ENCODE measurements around the gene TSC22D3.
"Not testable (repeated sequence)": the region's sequence is repeated elsewhere in the genome, so short reads cannot be mapped to it uniquely, and the experiment has no call there.

TSC22D3 gene

DNA sequence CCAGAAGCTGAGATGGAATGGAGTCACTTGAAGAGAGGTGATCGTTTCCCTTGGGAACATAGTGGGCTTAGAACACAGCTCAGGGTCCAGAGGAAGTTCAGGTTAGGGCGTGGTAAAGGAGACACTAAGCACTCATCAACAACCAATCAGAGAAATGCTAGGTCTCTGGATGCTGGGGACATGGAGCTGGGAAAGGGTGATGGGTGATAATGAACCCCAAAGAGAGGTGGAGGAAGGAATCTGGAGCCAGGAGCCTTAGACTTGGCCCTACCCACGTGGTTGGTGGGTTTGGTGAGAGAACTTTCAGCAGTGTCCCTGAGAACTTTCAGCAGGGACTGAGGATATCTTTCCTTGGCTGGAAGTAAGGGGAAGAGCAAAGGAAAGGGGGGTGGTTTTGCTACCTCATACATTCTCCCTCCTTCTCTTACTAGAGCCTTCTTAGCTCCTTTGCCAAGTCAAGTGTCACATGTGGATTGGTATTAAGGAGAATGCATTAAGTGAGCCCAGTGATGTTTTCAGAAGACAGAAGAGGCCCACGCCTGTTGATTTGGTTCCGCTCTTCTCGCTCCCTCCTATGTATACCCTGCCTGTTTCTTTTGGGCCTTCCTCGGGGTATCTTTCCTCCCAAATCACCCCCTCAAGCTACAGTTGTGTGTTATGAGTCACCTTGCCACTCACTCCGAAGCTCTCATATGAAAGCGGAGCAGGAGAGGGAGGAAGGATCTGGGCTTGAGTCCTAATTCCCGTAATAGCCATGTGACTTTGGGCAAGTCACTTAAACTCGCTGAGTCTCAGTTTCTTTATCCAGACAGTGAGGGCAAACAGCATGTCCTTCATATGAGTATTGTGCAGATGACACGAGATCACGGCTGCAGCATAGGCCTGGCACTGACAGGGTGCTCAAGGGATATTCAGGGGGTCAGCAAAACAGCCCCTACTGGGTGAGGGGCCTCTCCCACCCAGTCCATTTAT, 63.1 kb downstream of the TSC22D3 start:
- DNase-seq (ENCODE audit: low read depth in 2 of 2) = no peak

GRCh38 chrX:107711521-107712181, 63.9 kb downstream of the TSC22D3 start:
- DNase-seq (ENCODE audit: low read depth in 2 of 2) = no peak

DNA sequence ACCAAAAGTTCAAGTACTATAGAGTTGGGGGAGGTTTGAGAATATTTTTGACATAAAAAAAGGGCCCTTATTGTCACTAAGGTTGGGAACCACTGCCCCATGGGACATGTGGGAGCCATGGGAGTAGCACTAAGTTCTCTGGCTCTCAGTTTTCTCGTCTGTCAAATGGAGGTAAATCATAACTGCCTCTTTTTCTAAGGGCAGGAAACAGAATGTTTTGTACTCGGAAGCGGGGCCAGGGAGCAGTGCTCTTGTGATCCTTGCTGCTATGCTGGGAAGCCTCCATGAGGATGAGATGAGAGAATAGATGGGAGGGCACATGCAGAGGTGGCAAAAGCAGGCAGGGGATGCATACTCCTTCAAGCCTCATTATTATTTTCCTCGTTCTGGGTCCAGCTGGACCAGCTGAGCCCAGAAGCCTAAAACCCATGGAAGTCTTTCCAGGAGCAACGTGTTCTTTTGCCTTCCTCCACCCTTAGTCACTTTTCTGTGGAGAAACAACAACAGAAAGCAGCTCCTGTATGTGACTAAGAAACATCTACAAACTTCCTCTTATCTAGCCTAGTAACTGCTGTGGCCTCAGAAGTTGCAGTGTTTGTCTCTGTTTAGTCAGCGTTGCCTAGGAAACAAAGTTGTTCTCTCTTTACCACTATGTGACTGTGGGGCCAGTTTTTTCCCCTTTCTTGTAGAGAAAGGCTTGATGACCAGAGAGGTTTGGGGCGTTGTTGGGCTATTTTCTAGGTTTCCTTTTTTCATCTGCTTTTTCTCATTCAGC, 64.8 kb downstream of the TSC22D3 start:
- DNase-seq (ENCODE audit: low read depth in 2 of 2) = no peak

- DNase-seq (ENCODE audit: low read depth in 2 of 2) = no peak
These were observed 66.3 kb downstream of the TSC22D3 start for GRCh38 chrX:107709266-107709806.

- DNase-seq (ENCODE audit: low read depth in 2 of 2) = no peak
These were observed 66.8 kb downstream of the TSC22D3 start for GRCh38 chrX:107708762-107709161.

DNA sequence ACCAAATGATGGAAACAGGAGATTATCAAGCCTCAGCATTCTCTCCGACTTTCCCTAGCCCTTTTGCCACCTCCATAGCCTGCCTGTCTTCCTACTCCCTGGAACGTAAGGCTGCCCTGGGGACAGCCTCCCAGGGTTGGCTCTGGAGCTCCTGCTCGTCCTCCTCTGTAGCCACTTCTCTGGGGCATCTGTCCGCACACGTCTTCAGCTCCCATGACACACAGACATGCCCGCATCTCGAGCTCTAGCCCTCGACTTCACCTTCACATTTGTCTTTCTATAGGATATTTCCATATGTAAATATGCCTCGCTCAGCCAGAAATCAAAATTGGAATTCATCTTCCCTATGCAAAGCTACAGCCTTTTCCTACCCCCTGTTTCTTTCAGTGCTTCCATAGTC, 67.7 kb downstream of the TSC22D3 start:
- DNase-seq (ENCODE audit: low read depth in 2 of 2) = no peak

- DNase-seq (ENCODE audit: low read depth in 2 of 2) = no peak
These were observed 69.3 kb downstream of the TSC22D3 start for GRCh38 chrX:107706309-107706708.

- no peak for DNase-seq (ENCODE audit: low read depth in 2 of 2)
These were observed 71.0 kb downstream of the TSC22D3 start for GRCh38 chrX:107704587-107704986.

DNA sequence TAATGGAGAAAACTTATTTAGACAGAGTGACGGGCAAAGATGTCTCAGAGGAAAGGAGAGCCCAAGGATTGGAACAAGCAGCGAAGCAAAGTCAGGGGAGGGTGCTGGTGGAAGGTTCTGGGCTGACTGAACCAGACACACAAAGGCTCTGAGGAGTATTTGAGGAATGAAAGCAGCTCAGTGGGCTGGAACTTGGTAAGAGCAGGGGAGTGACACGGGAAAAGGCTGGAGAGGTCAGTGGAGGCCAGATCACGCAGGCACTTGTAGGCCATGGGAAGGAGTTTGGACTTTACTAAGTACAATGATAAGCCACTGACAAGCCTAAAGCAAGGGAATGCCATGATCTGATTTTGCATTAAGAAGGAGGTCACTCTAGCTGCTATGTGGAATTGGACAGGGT, 71.4 kb downstream of the TSC22D3 start:
- no peak for DNase-seq (ENCODE audit: low read depth in 2 of 2)

DNA sequence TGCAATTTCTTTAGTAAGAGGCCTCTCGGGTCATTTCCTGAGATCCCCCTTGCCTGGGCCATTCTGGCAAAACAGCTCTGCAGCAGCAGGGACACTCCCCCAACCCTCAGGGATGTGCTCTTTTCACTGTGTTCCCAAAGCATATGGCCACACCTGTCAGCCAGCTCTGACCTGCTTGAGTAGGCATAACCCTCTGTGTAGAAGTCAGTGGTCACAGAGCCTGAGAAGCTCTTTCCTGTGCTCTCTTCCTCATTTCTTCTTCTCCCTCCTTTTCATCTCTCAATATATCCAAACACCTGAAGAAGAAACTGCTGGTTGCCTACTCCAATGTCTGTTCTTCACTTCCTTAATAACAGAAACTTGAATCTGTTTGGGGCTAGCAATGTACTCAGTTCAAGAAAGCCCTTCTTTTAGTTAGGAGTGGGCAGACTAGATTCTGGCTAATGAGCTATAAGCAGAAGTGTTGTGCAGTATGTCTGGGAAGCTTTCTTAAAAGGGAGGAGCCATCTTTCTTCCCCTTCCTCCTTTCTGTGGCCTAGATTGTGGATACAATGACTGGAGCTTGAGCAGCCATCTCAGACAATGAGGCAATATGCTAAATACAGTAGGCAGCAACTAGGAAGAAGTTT, 74.0 kb downstream of the TSC22D3 start:
- no peak for DNase-seq (ENCODE audit: low read depth in 2 of 2)

GRCh38 chrX:107700790-107701189, 74.8 kb downstream of the TSC22D3 start:
- no peak for DNase-seq (ENCODE audit: low read depth in 2 of 2)

DNA sequence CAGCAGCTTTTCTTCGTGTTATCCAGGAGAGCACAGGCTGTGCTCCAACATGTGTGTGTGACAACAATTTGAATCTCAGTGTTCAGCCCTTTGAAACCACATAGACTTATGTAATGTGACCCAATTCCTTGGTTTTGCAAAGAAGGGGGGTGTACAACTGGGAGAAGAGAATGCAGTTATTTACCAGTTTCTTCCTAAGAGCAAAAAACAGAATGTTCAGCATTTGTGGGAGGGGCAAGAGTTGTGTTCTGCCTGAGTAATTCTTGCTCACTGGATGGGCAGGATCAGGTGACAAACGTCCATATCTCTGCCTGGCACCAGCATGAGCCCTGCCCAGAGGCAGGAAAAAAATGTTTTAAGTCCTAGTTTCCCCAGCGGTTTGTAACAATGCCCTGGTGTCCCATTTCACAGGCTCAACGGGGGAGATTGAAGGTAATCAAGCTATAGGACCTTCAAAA, 75.2 kb downstream of the TSC22D3 start:
- no peak for DNase-seq (ENCODE audit: low read depth in 2 of 2)

DNA sequence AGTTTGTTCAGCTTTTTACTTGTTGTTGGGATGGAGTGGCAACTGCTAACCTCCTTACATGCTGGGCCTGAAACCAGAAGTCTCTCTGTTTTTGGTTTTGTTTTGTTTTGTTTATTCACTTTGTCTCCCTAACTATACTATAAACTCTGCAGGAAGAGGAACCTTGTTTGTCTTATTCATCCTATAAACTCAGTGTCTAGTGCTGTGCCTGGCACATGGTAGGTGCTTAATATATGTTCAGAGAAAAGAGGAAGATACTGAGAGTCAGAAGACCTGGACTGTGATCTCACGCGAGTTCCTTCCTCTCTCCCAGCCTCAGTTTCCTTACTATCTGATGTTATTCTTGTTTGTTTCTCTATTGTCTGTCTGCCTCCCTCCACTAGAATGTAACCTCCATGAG, 76.0 kb downstream of the TSC22D3 start:
- no peak for DNase-seq (ENCODE audit: low read depth in 2 of 2)

GRCh38 chrX:107691024-107691448, 84.6 kb downstream of the TSC22D3 start:
- DNase-seq (ENCODE audit: low read depth in 2 of 2) = no peak

- DNase-seq (ENCODE audit: low read depth in 2 of 2) = no peak
These were observed 88.1 kb downstream of the TSC22D3 start for GRCh38 chrX:107687445-107687844.

DNA sequence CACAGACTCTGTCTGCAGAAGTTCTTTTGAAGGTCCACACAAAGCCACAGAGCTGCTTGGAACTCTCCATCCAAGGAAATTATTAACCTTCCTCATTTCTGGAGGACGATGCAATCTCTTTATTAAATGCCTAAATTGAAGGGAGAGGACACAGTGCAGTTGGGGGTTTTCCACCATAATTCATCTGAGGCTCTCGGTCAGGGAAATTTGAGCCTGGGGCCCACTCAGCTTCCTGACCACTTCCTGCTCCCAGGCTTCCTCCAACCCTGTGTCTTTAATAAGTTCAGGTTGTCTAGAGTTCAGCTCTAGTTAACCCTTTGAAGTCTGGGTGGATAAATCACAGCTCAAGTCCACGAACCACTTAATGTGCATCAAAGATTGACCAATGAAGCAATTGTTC, 88.8 kb downstream of the TSC22D3 start:
- no peak for DNase-seq (ENCODE audit: low read depth in 2 of 2)

GRCh38 chrX:107686026-107686425, 89.6 kb downstream of the TSC22D3 start:
- no peak for DNase-seq (ENCODE audit: low read depth in 2 of 2)

GRCh38 chrX:107685586-107685985, 90.0 kb downstream of the TSC22D3 start:
- DNase-seq (ENCODE audit: low read depth in 2 of 2) = not testable (repeated sequence)

DNA sequence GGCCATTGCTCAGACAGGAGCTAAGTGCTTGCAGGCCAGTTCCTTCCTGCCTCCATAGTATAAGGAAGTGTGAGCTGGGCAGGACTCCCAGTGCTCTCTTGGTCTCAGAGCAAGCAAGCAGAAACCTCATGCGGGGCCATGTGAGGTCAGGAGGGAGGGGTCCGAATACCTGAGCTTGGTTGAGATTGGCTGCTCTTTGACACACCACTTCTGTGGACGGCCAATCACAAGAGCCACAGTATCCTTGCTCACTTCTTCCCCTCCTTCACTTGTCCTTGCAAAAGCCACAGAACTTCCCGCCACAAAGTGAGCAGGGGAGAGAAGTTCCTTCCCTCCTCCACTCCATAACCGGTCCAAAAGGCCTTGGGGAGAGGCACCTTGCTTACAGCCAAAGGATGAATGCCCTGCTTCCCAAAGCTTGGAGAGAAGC, 90.6 kb downstream of the TSC22D3 start:
- DNase-seq (ENCODE audit: low read depth in 2 of 2) = no peak

GRCh38 chrX:107683931-107684330, 91.7 kb downstream of the TSC22D3 start:
- DNase-seq (ENCODE audit: low read depth in 2 of 2) = no peak
